ENCODE results near the gene PDE10A.

- TF ChIP-seq POLR2AphosphoS5 (IDR thresholded peaks at IDR 0.05; ENCODE audit: borderline replicate concordance, low read depth, low read length) (no peak), EZH2 (IDR thresholded peaks at IDR 0.05) (no peak), FOXP2 (optimal IDR thresholded peaks at IDR 0.05; ENCODE audit: control extremely low read depth, extremely low read length, insufficient read depth) (no peak)
Measured at GRCh38 chr6:165697171-165697570, 34.1 kb upstream of the PDE10A start.

All from SK-N-MC (cell line).